ENCODE data around the gene C14orf180.

Gene C14orf180

DNA sequence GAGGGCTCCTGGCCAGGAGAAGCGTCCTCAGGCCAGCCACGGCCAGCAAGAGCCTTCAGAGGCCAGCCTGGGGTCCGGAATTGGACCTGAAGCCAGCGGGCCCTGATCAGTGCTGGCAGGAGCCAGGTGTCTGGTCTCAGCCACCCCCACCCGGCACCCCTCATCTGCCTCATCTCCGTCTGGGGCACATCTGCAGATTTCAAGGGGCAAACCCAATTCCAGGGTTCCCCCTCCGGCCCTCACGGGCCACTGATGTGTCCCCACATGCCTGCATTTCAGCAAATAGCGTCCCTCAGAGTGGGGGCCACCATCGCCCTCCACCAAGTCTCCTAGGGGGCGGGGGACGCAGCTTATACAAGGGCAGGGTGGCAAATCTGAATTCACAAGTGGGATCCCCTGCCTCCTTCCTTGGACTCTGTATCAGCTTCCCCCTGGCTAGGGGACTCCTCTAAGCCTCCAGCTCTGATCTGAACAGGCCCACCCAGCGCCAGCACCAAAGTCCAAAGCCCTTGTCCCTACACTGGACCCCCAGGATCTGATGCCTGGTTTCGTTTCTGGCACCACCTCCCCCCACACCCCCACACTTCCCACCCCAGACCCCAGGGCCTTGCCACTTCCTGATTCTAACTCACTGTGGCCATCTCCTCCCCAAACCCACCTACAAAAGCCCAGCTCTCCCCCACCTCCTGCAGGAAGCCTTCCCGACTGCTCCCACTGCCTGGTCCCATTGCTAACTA, 14.9 kb downstream of the C14orf180 start:
- no peak for DNase-seq

DNA sequence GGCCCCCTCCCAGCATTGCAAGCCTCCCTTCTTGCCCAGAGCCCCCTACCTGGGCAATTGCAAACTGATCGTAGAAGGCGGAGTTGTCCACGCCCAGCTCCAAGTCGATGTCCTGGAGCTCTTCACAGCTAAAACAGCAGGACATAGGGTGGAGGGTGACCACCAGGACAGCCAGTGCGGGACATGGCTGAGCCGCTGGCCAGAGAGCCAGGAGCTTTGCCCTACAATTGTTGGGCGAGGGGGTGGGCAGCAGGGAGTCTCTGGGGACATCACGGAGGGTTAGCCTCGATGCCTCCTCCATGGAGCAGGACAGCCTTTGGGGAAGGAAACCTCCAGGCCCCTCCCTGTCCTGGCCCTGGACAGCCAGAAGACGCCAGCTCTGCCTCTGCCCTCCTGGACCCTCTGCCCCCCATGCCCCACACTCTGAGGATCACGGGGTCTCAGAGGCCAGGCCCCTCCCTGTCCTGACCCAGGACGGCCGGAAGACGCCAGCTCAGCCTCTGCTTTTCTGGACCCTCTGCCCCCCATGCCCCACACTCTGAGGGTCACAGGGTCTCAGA, 15.6 kb downstream of the C14orf180 start:
- DNase-seq, result no peak

DNA sequence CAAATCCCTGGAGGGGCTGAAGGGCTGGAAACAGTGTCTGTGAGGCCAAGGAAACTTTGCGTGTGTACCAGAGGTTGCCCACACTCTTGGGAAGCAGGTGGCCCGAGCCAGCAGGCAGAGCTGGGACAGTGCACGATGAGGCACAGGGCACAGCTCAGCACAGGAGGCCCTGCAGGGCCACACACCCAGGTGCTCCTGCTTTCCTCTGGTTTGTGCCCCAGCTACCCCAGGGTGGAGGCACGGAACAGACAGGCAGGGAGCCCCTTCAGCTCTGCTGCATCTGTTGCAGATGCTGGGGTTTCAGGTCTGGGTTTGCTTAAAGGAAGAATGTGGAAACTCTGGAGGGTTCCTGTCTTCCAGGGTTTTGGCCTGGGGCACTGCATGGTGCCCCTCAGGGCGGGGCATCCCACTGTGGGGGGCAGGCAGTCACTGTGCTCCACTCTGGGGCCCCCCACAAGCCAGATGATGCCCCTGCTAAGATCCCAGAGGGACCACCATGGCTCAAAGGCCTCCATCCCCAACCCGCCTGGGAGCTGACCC, 16.4 kb downstream of the C14orf180 start:
- DNase-seq, result no peak

DNA sequence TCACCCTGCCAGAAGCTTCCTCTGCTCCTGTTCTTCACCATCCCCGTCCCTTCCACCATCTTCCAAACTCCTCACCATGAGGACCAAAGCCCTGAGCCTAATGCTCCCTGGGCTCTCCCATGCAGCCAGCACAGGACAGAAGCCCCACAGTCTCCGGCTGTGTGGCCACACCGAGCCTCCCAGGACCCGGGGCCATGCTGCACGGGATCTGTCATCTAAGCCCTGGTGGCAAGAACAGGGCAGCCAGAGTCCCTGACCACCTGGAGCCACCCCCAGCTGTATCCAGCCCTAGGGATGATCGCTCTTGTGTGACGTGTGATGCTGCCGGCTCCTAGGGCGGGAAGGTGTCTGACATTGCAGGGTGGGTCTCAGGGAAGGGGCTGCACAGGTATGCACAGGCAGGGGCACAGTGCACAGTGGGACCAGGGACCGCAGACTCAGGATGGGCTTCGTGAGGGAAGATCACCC, 16.9 kb downstream of the C14orf180 start:
- DNase-seq, result no peak

DNA sequence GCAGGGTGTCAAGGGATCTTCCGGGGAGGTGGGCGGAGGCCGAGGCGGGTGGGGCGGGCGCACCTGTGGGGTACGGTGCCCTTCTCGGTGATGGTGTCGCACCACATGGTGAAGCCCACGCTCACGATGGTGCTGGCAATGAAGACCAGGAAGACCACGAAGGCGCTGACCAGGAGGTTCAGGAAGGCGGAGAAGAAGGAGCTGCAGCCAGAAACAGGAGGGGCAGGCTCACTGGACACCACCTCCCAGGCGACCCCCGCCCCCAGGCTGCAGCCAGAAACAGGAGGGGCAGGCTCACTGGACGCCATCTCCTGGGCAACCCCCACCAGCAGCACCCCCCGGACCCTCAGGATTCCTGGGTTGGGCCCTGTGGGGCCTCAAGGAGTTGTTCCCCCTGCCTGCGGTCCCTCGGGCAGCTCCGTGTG, 17.4 kb downstream of the C14orf180 start:
- DNase-seq, result no peak

DNA sequence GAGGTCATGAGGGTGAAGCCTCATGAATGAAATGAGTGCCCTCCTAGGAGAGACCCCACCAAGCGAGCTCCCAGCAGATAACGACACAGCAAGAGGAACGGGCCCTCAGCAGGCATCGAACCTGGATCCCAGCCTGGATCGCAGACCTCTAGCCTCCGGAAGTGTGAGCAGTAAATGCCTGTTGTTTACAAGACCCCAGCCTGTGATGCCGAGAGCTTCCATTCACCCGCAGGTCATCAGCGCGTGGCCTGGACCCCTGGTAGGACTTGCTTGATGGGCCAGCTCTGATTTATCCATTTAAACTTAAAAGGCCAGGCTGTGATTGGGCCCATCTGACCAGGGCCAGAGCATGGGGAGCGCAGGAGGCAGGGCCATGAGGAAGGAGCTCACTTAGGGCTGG, 18.0 kb downstream of the C14orf180 start:
- DNase-seq, result no peak

DNA sequence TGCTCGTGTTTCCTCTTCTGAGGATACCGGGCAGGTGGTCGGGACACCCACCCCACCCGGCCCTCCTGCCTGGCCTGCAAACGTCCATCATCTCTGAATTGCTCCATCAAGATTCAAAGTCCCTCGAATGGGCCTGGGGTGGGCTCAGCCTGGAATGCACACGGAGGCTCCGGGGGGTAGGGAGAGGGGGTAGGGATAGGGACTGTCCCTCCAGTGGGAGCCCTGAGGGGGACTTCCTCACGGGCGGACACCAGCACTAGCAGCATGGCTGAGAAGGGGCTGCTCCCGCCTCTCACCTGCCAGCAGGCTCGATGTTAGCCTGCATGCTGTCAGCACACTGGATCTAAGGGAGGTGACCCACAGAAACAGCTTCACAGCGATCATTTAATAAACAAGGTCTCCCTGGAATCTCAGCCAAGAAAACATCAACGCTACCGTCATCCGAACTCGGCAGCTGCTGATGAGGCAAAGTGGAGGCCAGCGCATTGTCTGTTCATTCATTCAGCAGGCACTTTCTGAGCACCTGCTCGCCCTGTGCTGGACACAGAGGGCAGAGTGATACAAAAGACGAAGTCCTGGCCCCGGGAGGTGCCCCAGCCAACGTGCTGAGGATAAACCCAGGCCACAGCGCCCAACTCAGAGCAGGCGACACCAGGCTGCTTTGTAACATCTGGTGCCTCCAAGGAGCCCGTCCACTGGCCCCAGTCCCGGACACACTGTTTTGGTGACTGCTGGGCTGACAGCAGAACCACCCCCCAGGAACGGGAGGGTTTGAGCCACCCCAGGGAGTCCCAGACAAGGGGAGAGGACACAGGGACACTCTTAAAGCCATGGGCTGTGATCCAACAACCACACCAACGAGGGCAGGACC, 18.7 kb downstream of the C14orf180 start:
- no peak for DNase-seq

DNA sequence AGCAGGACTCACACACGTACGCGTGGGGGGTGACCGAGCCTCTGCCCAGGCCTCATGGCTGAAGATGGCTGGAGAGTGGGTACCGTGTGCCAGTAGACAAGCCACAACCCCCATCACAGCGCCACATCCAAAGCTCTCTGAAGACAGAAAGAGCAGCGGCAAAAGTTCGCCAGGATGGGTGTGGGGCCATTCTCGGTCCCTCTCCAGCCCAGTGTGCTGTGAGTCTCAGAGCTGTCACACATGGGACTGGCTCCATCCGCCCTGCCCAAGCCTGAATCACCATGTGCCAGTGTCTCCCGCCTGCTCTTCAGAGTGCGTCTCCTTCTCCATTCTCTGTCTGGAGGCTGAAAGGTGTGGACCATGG, 19.3 kb downstream of the C14orf180 start:
- no peak for DNase-seq

DNA sequence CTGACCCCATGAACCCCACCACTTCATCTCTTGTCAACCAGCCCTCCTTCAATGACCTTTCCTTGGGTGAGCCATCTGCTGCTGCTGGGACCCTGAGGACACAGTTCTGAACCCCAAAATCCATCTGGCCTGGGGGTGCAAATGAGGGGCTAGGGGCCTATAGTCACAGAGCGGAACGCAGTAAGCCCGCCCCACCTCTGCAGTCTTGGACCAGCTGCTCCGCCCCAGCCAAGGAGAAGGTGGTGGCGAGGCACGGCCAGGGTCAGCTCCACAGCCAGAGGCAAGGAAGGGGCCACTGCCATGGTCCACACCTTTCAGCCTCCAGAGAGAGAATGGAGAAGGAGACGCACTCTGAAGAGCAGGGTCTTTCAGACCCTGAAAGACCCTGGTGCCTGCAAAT, 19.9 kb downstream of the C14orf180 start:
- no peak for DNase-seq

DNA sequence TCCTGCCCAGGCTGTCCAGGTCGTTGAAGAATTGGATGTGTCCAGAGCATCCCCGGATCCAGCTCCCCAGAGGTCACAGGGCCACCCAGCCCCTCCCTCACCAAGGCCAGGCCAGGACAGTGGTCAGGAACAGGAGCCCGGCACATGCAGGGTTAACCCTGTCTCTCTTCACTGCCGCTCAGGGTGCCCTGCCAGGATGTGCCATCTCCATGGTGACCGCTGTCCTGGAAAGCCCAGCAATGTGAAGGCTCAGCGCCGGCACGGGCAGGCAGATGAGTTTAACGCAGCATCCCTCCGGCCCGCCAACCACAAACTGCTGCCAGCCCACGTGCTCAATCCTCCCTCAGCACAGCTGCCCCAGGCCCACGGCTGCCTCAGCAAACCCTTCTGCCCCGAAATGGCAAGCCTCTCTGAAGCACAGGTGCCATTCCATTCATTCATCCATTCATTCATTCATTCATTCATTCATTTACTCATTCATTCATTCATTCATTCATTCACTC, 20.6 kb downstream of the C14orf180 start:
- peak; percentile 14 for DNase-seq

DNA sequence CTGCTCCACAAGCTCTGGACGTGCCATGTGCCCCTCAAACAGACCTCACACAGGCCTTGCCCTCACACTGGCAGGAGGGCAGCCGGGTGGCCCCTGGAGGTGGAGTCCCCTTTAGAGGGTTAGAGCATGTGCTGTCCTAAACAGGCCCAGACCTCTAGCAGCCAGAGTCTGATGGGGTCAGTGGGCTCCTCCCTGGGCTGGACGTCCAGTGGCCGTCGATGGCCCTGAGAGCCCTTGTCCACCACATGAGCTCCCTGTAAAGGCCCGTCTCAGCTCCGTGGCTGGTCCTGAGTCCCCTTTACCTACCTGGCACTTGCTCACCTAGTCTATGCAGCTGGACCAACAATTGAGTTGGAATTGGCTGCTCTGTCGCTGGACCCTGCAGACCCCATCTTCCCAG, 21.2 kb downstream of the C14orf180 start:
- no peak for DNase-seq

DNA sequence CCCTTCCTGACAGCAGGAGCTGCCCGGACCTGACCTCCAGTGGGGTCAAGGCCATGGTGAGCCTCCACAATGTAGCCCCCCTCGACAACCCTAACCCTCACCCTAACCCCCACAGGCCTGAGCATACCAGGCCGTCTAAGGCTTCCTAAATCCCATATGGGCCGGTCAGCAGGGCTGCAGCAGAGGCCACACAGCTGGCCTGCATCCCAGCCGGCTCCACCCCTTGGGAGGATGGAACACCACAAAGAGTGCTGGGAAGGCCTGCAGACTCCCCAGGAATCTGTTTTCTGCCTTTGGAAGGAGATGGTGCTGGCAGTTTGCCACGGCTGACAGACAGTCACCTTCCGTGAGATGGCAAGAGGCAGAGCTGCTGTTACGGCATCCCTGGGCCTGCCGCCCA, 22.2 kb downstream of the C14orf180 start:
- DNase-seq, result no peak

DNA sequence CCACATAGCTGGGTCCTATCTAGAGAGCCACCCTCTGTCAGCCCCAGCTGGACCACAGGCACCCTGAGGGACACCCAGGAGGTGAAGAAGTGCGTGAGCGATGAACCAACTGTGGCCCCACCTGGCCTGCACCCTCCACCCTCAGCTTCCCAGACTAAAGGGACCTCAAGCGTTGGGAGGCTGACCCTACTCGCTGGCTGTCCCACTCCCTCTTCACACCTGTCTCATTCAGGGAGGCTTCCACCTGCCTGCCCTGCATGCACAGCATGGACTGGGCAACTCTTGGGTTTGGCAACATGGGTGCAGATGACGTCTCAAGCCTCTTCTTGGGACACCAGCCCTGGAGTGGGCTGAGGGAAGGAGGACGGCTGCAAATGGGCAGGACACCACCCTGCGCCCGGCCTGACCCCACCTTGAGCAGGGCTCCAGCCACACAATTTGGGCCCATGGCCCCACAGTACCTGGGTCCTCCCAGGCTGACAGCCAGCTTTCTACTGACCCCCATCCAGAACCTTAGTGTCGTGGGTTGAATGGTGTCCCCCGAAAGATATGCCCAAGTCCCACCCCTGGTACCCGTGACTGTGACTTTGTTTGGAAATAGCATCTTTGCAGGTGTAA, 22.9 kb downstream of the C14orf180 start:
- no peak for DNase-seq

DNA sequence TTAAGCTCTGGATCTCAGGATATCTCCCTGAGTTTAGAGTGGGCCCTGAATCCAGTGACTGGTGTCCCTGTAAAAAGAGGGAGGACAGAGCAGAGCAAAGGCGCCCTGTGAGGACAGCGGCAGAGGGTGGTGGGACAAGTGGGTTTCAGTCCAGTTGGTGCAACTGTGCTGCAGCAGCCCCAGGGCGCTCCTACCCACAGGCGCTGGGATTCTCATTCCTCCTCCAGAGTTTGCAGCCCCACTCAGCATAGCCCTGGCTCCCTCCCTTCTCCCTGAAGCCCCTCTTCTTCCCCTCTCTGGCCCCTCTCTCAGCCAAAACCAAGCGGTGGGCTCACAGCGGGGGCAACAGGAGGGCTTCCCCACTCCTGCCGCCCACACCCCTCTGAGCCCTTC, 23.4 kb downstream of the C14orf180 start:
- DNase-seq, result no peak

DNA sequence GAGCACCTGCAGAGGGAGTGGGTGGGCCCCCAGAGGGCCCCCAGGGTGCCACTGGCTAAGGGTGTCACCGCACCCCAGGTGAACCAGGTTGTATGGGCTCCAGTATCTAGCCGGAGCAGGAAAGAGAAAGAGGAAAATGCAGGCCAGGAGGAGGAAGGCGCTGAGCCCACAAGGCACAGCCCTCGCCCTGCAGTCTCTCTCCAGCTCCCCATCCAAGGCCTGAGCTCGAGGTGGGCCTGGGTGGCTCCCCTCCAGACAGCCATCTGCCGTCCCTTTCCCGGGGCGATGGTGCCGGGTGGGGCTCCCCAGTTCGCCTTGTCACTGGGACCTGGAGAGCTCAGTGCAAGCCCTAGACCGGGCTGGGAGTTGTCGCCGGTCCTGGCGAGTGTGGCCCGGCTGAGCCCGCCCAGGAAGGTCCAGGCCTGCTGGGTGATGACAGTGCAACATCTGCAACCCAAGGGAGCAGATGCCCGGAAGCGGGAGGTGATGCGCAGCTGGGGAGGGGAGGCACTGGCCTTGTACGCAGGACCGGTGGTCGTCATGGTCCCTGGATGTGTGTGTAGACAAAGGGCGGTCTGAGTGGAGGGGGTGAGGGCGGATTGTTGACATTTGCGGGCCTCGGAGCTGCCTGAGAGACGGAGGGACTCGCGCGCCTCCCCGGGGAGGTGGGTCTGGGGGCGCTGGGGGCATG, 24.3 kb downstream of the C14orf180 start:
- no peak for DNase-seq

DNA sequence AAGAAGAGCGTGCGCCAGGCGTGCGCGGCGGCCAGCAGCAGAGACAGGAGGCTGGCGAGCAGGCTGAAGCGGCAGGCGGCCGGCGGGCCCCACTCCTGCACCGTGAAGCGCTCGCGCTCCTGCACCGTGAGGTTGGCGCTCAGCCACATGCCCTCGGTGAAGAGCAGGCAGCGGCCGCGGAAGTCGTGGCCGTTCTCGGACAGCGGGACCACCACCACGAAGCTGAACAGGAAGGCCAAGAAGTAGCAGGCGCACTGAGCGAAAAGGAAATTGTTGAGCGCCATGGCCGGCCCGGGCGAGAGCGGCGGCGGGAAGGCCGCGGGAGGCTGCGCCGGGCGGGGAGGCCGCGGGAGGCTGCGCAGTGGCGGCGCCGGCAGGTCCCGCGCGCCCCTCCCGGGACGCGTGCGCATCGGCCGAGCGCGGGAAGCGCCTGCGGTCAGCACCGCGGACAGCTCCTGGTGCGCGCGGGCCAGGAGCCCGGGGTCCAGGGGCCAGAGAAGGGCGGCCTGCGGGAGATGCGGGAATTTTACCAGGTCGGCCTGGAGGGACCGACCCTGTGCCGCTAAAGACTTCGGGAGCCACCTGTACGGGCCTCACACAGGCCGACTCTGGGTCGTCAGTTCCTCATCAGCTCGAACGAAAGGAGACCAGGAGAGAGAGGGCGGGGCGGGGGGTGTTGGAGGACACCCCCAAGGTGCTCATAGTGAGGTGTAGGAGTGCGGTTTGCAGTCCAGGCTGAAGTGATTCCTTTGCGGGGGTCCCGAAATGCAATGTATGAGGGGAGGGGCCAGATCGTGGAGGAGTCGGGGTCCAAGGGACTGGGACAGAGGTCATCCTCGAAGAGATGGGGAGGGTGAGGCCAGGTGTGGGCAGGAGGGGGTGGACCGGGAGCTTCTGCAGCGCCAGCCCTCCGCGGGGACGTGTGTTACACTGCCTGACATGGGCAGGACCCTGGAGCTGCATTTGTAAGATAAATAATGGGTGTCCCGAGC, 25.2 kb downstream of the C14orf180 start, which contains the start of gene TMEM179:
TSS of gene TMEM179 (minus strand) at position 315 of the 992 bp plus-strand sequence. CDS start at position 284, 31 bp downstream.
- DNase-seq, result peak; percentile 45

DNA sequence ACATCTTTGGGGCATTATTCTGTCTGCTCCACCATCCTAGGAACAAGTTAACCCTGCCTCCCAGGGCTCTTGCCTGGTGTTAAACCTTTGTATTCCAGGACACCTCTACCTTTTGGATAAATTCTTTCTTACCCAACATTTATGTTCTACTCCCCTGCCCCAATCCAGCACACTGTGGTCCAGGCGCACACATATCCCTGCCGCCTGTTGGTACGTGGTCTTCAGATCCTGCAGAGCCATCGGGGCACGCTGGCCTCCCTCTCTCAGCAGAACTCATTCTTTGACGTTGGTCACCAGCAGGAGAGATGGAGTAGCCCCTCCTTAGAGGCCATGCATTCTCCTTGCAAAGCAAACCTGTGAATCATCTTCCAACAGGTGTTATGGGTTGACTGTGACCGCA, 30.1 kb downstream of the C14orf180 start:
- no peak for DNase-seq

DNA sequence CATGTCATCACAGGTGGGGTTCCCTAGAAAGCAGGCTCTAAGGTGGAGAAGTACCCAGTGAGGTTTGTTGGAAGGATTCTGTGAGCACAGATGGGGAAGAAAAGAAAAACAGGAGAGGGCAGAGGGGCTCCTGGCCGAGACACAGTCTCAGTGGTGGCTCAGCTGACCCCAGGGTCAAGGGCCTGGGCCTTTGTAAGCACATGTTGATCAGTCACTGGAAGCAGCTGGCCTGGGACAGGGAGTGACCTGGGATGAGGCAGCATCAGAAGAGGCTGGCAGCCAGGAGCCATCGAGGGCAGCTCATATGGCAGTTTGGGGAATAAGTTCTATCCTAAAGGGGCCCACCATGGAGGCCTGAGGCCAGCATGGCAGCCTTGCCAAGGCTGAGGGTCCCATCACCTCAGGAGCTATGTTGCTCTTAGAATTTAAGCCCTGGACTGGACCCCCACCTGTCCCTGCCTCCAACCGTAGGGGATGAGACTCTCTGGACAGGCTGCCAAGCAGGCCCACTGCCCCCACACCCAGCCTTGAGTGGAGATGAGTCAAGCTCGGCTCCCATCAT, 31.3 kb downstream of the C14orf180 start:
- DNase-seq, result no peak

DNA sequence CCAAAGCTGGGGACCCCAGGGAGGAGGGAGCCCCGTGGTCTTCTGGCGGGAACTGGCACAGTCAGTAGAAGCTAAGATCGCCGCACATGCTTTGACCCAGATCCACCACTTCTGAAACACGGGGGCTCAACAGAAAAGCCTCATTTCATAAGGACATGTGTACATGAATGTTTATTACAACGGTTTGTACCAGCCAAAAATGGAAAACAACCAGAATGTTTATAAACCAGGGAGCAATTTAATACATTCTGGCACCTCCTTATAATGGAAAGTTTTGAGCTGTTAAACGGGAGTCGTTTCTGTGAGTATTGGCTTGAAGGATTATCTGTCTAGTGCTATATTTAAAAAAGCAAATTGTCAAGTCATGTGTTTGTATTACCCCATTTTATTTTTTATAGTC, 32.3 kb downstream of the C14orf180 start:
- DNase-seq, result no peak

DNA sequence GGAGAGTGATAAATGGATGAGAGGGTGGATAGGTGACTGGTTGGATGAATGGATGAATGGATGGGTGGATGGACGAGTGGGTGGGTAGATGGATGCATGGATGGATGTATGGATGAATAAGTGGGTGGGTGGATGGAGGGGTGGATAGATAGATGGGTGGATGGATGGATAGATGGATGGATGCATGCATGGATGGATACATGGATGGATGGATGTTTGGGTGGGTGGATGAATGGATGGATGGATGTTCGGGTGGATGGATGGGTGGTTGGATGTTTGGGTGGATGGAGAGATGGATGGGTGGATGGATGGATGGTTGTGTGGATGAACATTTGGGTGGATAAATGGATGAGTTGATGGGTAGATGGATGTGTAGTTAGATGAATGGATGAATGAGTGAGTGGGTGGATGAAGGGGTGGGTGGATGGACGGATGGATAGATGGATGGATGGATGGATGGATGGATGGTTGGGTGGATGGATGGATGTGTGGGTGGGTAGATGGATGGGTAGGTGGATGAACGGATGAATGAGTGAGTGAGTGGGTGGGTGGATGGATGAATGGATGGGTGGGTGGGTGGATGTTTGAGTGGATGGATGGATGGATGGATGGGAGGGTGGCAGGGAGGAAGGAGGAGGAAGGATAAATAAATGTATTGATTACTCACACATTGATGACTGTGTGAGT, 34.7 kb downstream of the C14orf180 start:
- no peak for DNase-seq

All from hematopoietic multipotent progenitor cell treated with erythropoietin and hydrocortisone succinate and interleukin-3 and kit ligand, for 6 days (in vitro differentiated cells).